OCI-LY7 (cell line): ENCODE measurements around the gene SIK3. TPM values are rescaled to one million over a fixed set of nuclear protein-coding genes. Genes with fewer than 3 reads are reported as not detected.

Experiments used
- BruUV-seq: library from RNA; stranded (reverse); fragments of 400-500 nt; replicated peaks from 2 replicates; lab custom pipeline; 2021; lab: Mats Ljungman, UMichigan
- CTCF ChIA-PET: fragments of 300-600 bp; sonication (Branson Sonifier 250); formaldehyde crosslinking; loops from one replicate; lab custom pipeline; 2022; ENCODE audit warnings: antibody characterized with exemption; ENCODE audit not compliant: unreplicated experiment; lab: Charles Lee
- POLR2A ChIA-PET: fragments of 300-600 bp; sonication (Branson Sonifier 250); formaldehyde crosslinking; loops from one replicate; lab custom pipeline; 2022; ENCODE audit warnings: antibody characterized with exemption; lab: Charles Lee
- DNase-seq: peaks from one replicate; pipeline ENCODE4 v3.0.0-alpha.2; 2015; ENCODE audit warnings: low spot score
- H2AFZ ChIP-seq: fragments of 200-600 bp; sonication (generic), shearing (Covaris generic); 2 replicates; pipeline ENCODE4 v1.6.1; 2014; ENCODE audit warnings: mild to moderate bottlenecking, antibody characterized with exemption, low read length, moderate library complexity
- H3K27ac ChIP-seq: fragments of 200-600 bp; sonication (generic); 2 replicates; pipeline ENCODE4 v1.5.1; 2014; ENCODE audit warnings: mixed run types, low read depth, mild to moderate bottlenecking, moderate library complexity, low read length, inconsistent platforms; ENCODE audit not compliant: poor library complexity, severe bottlenecking
- H3K36me3 ChIP-seq: fragments of 200-600 bp; sonication (generic); 2 replicates; pipeline ENCODE4 v1.6.1; 2014; ENCODE audit warnings: mild to moderate bottlenecking, antibody characterized with exemption, low read length, moderate library complexity, mixed read lengths; ENCODE audit not compliant: insufficient read depth
- H3K4me1 ChIP-seq: fragments of 200-600 bp; sonication (generic); 2 replicates; pipeline ENCODE4 v1.5.1; 2014; ENCODE audit warnings: mild to moderate bottlenecking, low read length; ENCODE audit not compliant: insufficient read depth, poor library complexity, severe bottlenecking
- H3K4me2 ChIP-seq: fragments of 200-600 bp; sonication (generic); 2 replicates; pipeline ENCODE4 v1.6.1; 2014; ENCODE audit warnings: mild to moderate bottlenecking, low read length
- H3K4me3 ChIP-seq: fragments of 200-600 bp; sonication (generic); 2 replicates; pipeline ENCODE4 v1.5.1; 2014; ENCODE audit warnings: mild to moderate bottlenecking, low read depth, low read length; ENCODE audit not compliant: poor library complexity, severe bottlenecking
- H3K79me2 ChIP-seq: fragments of 200-600 bp; sonication (generic); 2 replicates; pipeline ENCODE4 v1.6.1; 2016; ENCODE audit warnings: low read depth, mild to moderate bottlenecking, low read length, moderate library complexity, mixed read lengths; ENCODE audit not compliant: insufficient read depth
- H3K9me2 ChIP-seq: fragments of 200-600 bp; sonication (generic); 2 replicates; pipeline ENCODE4 v1.6.1; 2016; ENCODE audit warnings: mild to moderate bottlenecking, low read length, mixed read lengths; ENCODE audit not compliant: insufficient read depth
- H3K9me3 ChIP-seq: fragments of 200-600 bp; sonication (generic); 2 replicates; pipeline ENCODE4 v1.6.1; 2014; ENCODE audit warnings: mild to moderate bottlenecking, mixed run types, low read length, mixed read lengths
- H4K20me1 ChIP-seq: fragments of 200-600 bp; sonication (generic); 2 replicates; pipeline ENCODE4 v1.6.1; 2014; ENCODE audit warnings: mild to moderate bottlenecking, antibody characterized with exemption, low read length, moderate library complexity, mixed read lengths; ENCODE audit not compliant: insufficient read depth
- CTCF ChIP-seq: fragments of 200-600 bp; sonication (generic); conservative IDR thresholded peaks from 2 replicates; pipeline ENCODE4 v1.5.1; 2014; ENCODE audit warnings: mild to moderate bottlenecking, antibody characterized with exemption, low read length, moderate library complexity, mixed read lengths
- EZH2phosphoT487 ChIP-seq: fragments of 200-600 bp; sonication (generic); IDR thresholded peaks from 2 replicates; pipeline ENCODE4 v1.6.1; 2018; ENCODE audit warnings: low read depth, borderline replicate concordance, mild to moderate bottlenecking, mixed run types, antibody characterized with exemption, low read length, moderate library complexity, mixed read lengths
- intact Hi-C: fragments of 100-400 bp; cut with micrococcal nuclease; formaldehyde crosslinking; loops from one replicate; pipeline ENCODE4 v1.10.0; 2022; ENCODE audit not compliant: unreplicated experiment
- total RNA-seq, 2 experiments: library from RNA; depleted of rRNA in 1 of 2; stranded (reverse); fragments of >200 nt in 1 of 2; shearing (Covaris generic) in 1 of 2; gene quantifications; 2 replicates each; pipeline ENCODE4 v1.2.3, GENCODE V29; 2014 to 2022

SIK3 gene
- total RNA-seq, 2 experiments from 2014 or later, result 29.3 to 72.9 TPM

GRCh38 chr11:116972691-116973090 lies 125.5 kb downstream of the SIK3 start:
- Histone ChIP-seq H3K79me2 (peaks cover 31% of the 10 kb centered on the region; the same call in 1 of the 2 replicates), H3K4me3 (no peak overlapping the region), H3K27ac (no peak overlapping the region), H3K9me3 (no peaks in the 10 kb centered on the region), H2AFZ (no peak overlapping the region), H3K9me2 (no peaks in the 10 kb centered on the region), H3K4me1 (no peaks in the 10 kb centered on the region), H3K4me2 (no peak overlapping the region), H4K20me1 (0 out of 2 replicates have a peak, but pooled peaks cover 3% of the 10 kb centered on the region), H3K36me3 (no peaks in the 10 kb centered on the region)
- CTCF ChIA-PET, result interaction anchor here (1.0 kb wide), 1 partner anchor 18 kb away, joined by 3 read pairs; no protein-coding TSS in a partner anchor
- intact Hi-C loops, result no loop called here
- DNase-seq, result no peak
- no peak for TF ChIP-seq CTCF
- no peak for TF ChIP-seq EZH2phosphoT487
- no TSS peak for BruUV-seq
- POLR2A ChIA-PET, result interaction anchor here (0.6 to 7.8 kb wide), 4 partner anchors 8 to 93 kb away, joined by 4 to 73 read pairs (median 6); no protein-coding TSS in a partner anchor

DNA sequence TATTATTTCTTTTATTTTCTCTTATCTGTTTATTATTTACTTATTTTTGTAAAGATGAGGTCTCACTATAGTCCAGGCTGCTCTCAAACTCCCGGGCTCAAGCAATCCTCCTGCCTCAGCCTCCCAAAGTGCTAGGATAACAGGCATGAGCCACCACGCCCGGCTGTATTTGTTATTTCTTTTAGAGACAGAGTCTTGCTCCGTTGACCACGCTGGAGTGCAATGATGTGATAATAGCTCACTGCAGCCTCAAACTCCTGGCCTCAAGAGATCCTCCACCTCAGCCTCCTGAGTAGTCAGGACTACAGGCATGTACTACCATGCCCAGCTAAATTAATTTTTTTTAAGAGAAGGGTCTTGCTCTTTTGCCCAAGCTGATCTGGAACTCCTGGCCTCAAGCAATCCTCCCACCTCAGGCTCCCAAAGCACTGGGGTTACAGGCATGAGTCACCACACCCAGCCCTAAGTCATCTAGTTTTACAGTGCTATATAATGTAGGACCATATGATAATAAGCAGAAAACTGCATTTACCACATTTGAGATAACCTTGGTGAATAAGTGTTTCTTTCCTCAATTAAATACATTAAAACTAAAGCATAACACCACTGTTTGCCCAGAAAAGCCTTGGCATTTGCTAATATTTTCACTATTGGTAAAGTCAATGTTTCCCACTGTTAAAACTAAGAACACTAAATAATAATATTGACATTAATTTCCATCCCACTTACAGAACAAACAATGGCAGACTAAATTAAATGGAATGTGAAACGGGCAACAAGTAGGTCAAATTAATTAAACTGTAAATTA lies 127.5 kb downstream of the SIK3 start:
- H3K36me3 ChIP-seq, result no peaks in the 10 kb centered on the region
- no peak overlapping the region for H3K4me2 ChIP-seq
- peaks cover 26% of the 10 kb centered on the region; the same call in 1 of the 2 replicates for H3K79me2 ChIP-seq
- CTCF ChIA-PET, result no interaction called here
- H2AFZ ChIP-seq, result no peak overlapping the region
- POLR2A ChIA-PET, result interaction anchor here (0.6 to 7.8 kb wide), 2 partner anchors 10 to 993 kb away, joined by 4 to 73 read pairs; no protein-coding TSS in a partner anchor
- 0 out of 2 replicates have a peak, but pooled peaks cover 3% of the 10 kb centered on the region for H4K20me1 ChIP-seq
- H3K4me3 ChIP-seq, result no peak overlapping the region
- H3K9me3 ChIP-seq, result no peaks in the 10 kb centered on the region
- intact Hi-C loops, result no loop called here
- no peaks in the 10 kb centered on the region for H3K9me2 ChIP-seq
- H3K4me1 ChIP-seq, result no peaks in the 10 kb centered on the region
- BruUV-seq, result no TSS peak
- TF ChIP-seq CTCF (no peak), EZH2phosphoT487 (no peak)
- H3K27ac ChIP-seq, result no peak overlapping the region
- DNase-seq, result no peak
